Endothelial cell of umbilical vein (primary cell): ENCODE data around the gene PRKCZ. TPM values are rescaled to one million over a fixed set of nuclear protein-coding genes. Genes with fewer than 3 reads are reported as not detected.

Experiments used
- BruUV-seq: library from RNA; stranded (reverse); fragments of 400-500 nt; replicated peaks from 2 replicates; lab custom pipeline; 2021; lab: Mats Ljungman, UMichigan
- CTCF ChIA-PET: fragments of 300-600, 350-600 bp; sonication (Branson Sonifier 250); formaldehyde crosslinking; loops from one replicate; lab custom pipeline; 2021; ENCODE audit warnings: antibody characterized with exemption, inconsistent platforms; lab: Charles Lee
- POLR2A ChIA-PET: fragments of 300-600, 350-600 bp; sonication (Branson Sonifier 250); formaldehyde crosslinking; loops from one replicate; lab custom pipeline; 2021; ENCODE audit warnings: antibody characterized with exemption, inconsistent platforms; lab: Charles Lee
- DNase-seq: peaks from one replicate; pipeline ENCODE4 v3.0.0-alpha.2; 2011; ENCODE audit warnings: low read depth, low spot score
- FAIRE-seq: peaks from 2 replicates; lab custom pipeline; 2011; peaks lifted over from hg19 to GRCh38; lab: Jason Lieb, UNC
- H2AFZ ChIP-seq: 2 replicates; pipeline ENCODE4 v1.6.0; 2012; ENCODE audit warnings: low read depth, low read length, control low read depth, inconsistent platforms
- H3K27ac ChIP-seq: 2 replicates; pipeline ENCODE4 v1.5.1; 2011; ENCODE audit warnings: low read depth, mild to moderate bottlenecking, control low read depth, low read length, moderate library complexity; ENCODE audit not compliant: insufficient read depth
- H3K27me3 ChIP-seq, 2 experiments: 2 replicates each; pipeline versions ENCODE4 v1.6.0 to v1.6.1; 2011; ENCODE audit warnings: low read length in 2 of 2, mixed read lengths in 1 of 2; ENCODE audit not compliant: control insufficient read depth in 2 of 2, insufficient read depth in 2 of 2
- H3K36me3 ChIP-seq, 2 experiments: 2 replicates in 1 of 2; 3 replicates in 1 of 2; pipeline ENCODE4 v1.5.1; 2011; ENCODE audit warnings: low read length in 2 of 2, mild to moderate bottlenecking in 1 of 2, moderate library complexity in 1 of 2; ENCODE audit not compliant: control insufficient read depth in 2 of 2, insufficient read depth in 2 of 2; ENCODE audit errors: extremely low read depth in 1 of 2
- H3K4me1 ChIP-seq: 3 replicates; pipeline ENCODE4 v1.5.1; 2011; ENCODE audit warnings: mild to moderate bottlenecking, low read length; ENCODE audit not compliant: control insufficient read depth, insufficient read depth; ENCODE audit errors: extremely low read depth
- H3K4me2 ChIP-seq: 2 replicates; pipeline ENCODE4 v1.6.1; 2011; ENCODE audit warnings: low read length, control low read depth, mixed read lengths; ENCODE audit not compliant: insufficient read depth
- H3K4me3 ChIP-seq, 3 experiments: fragments of 200-600 bp in 1 of 3; sonication (generic), shearing (Covaris generic) in 1 of 3; replicated peaks in 1 of 3; 2 replicates each; pipeline ENCODE4 v1.5.1; 2011 to 2016; ENCODE audit warnings: control low read depth in 3 of 3, low read length in 3 of 3, mild to moderate bottlenecking in 2 of 3, inconsistent platforms in 1 of 3, low read depth in 1 of 3, moderate library complexity in 1 of 3; ENCODE audit not compliant: insufficient read depth in 1 of 3
- H3K79me2 ChIP-seq: 2 replicates; pipeline ENCODE4 v1.6.0; 2012; ENCODE audit warnings: low read length, inconsistent platforms; ENCODE audit not compliant: control insufficient read depth, insufficient read depth
- H3K9ac ChIP-seq: replicated peaks from 2 replicates; pipeline ENCODE3; 2011; ENCODE audit warnings: low read length, control low read depth; ENCODE audit not compliant: insufficient read depth; ENCODE audit errors: extremely low read depth
- H3K9me1 ChIP-seq: replicated peaks from 3 replicates; pipeline ENCODE4 v1.6.0; 2011; ENCODE audit warnings: mild to moderate bottlenecking, low read length; ENCODE audit not compliant: control insufficient read depth, insufficient read depth; ENCODE audit errors: extremely low read depth
- H3K9me3 ChIP-seq: replicated peaks from 2 replicates; pipeline ENCODE4 v1.5.1; 2012; ENCODE audit warnings: low read length, inconsistent platforms; ENCODE audit not compliant: control insufficient read depth, insufficient read depth
- H4K20me1 ChIP-seq: replicated peaks from 2 replicates; pipeline ENCODE3; 2011; ENCODE audit warnings: mild to moderate bottlenecking, low read length; ENCODE audit not compliant: control insufficient read depth, insufficient read depth; ENCODE audit errors: extremely low read depth
- EZH2 ChIP-seq: IDR thresholded peaks from 2 replicates; pipeline ENCODE4 v1.6.1; 2012; ENCODE audit warnings: borderline replicate concordance, low read depth, mild to moderate bottlenecking, moderate library complexity, low read length, inconsistent platforms; ENCODE audit not compliant: severe bottlenecking
- FOS ChIP-seq: IDR thresholded peaks from 2 replicates; pipeline ENCODE4 v1.6.1; 2011; ENCODE audit warnings: mild to moderate bottlenecking, low read length, moderate library complexity, borderline replicate concordance; ENCODE audit not compliant: insufficient read depth
- GATA2 ChIP-seq: IDR thresholded peaks from 2 replicates; pipeline ENCODE4 v1.7.0; 2011; ENCODE audit warnings: low read depth, mild to moderate bottlenecking, moderate library complexity, mixed read lengths, low read length; ENCODE audit not compliant: insufficient read length, insufficient read depth
- JUN ChIP-seq: IDR thresholded peaks from 2 replicates; pipeline ENCODE4 v1.6.1; 2011; ENCODE audit warnings: borderline replicate concordance, low read depth; ENCODE audit not compliant: insufficient read length, insufficient read depth
- MYC ChIP-seq: IDR thresholded peaks from one replicate; pipeline ENCODE4 v1.6.1; 2011; ENCODE audit warnings: mild to moderate bottlenecking, low read depth, low read length
- POLR2A ChIP-seq: IDR thresholded peaks from 2 replicates; pipeline ENCODE4 v1.6.1; 2012; ENCODE audit warnings: low read depth, mild to moderate bottlenecking, control low read depth, low read length
- POLR2AphosphoS5 ChIP-seq: IDR thresholded peaks from 2 replicates; pipeline ENCODE4 v1.6.1; 2012; ENCODE audit warnings: low read depth, mild to moderate bottlenecking, control low read depth, low read length, moderate library complexity; ENCODE audit not compliant: insufficient read depth
- dilution Hi-C: fragments of 300-500 bp; cut with MboI; formaldehyde crosslinking; loops from one replicate; pipeline ENCODE4 v1.15.0; 2019; ENCODE audit warnings: low sequenced_read_pairs; ENCODE audit not compliant: extremely low pct_ligation_motif_present
- intact Hi-C: fragments of 100-400 bp; cut with micrococcal nuclease; formaldehyde crosslinking; loops from one replicate; pipeline ENCODE4 v1.10.0; 2022
- polyA plus RNA-seq, 4 experiments: library from polyadenylated mRNA; depleted of rRNA in 3 of 4; stranded (reverse) in 3 of 4; unstranded in 1 of 4; fragments of >200 nt; gene quantifications; 2 replicates each; pipeline versions ENCODE4 v1.2.1 to v1.2.3, GENCODE V29; 2011 to 2012; ENCODE audit warnings: missing spikeins in 1 of 4
- total RNA-seq: library from RNA; stranded (reverse); gene quantifications from 2 replicates; pipeline ENCODE4 v1.2.3, GENCODE V29; 2021
- TF ChIP-seq, protein P1 (sequence below), 2 donors: IDR thresholded peaks; 1 replicate in 1 of 2; 2 replicates in 1 of 2; pipeline ENCODE4 v1.5.1; 2011; ENCODE audit warnings: low read length in 2 of 2, mild to moderate bottlenecking in 2 of 2, moderate library complexity in 2 of 2, control low read depth in 1 of 2, inconsistent platforms in 1 of 2, low read depth in 1 of 2; ENCODE audit not compliant: insufficient read depth in 1 of 2; ENCODE audit errors: extremely low read depth in 1 of 2
- TF ChIP-seq, protein P2 (sequence below): IDR thresholded peaks from 2 replicates; pipeline ENCODE4 v1.6.1; 2011; ENCODE audit not compliant: insufficient read depth, insufficient read length

Gene PRKCZ
- total and polyA plus RNA-seq, 2 donors (not counting 3 experiments of a cell fraction or from before 2014, with no cell fraction given) = 0.22 to 1.7 TPM

GRCh38 chr1:2175681-2176454 lies 125.7 kb downstream of the PRKCZ start:
- H3K36me3 ChIP-seq = no peaks in the 10 kb centered on the region
- TF ChIP-seq JUN (no peak), POLR2A (no peak), MYC (no peak), GATA2 (no peak), EZH2 (no peak), FOS (no peak), POLR2AphosphoS5 (no peak)
- TF ChIP-seq, protein P1, sequence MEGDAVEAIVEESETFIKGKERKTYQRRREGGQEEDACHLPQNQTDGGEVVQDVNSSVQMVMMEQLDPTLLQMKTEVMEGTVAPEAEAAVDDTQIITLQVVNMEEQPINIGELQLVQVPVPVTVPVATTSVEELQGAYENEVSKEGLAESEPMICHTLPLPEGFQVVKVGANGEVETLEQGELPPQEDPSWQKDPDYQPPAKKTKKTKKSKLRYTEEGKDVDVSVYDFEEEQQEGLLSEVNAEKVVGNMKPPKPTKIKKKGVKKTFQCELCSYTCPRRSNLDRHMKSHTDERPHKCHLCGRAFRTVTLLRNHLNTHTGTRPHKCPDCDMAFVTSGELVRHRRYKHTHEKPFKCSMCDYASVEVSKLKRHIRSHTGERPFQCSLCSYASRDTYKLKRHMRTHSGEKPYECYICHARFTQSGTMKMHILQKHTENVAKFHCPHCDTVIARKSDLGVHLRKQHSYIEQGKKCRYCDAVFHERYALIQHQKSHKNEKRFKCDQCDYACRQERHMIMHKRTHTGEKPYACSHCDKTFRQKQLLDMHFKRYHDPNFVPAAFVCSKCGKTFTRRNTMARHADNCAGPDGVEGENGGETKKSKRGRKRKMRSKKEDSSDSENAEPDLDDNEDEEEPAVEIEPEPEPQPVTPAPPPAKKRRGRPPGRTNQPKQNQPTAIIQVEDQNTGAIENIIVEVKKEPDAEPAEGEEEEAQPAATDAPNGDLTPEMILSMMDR (IDR thresholded peaks at IDR 0.05; ENCODE audit: extremely low read depth in 1 of 2, insufficient read depth in 1 of 2, low read depth in 1 of 2, low read length in 2 of 2) = no peak
- TF ChIP-seq, protein P2, sequence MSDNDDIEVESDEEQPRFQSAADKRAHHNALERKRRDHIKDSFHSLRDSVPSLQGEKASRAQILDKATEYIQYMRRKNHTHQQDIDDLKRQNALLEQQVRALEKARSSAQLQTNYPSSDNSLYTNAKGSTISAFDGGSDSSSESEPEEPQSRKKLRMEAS = no peak
- BruUV-seq = no TSS peak
- no peaks in the 10 kb centered on the region for H3K9me1 ChIP-seq
- dilution Hi-C loops = no loop called here
- no peaks in the 10 kb centered on the region for H3K79me2 ChIP-seq
- ChIA-PET CTCF (interaction anchor here (0.9 to 4.0 kb wide), 8 partner anchors 12 to 205 kb away, joined by 4 to 54 read pairs (median 21); partner anchors contain the start of gene FAAP20), POLR2A (no interaction called here)
- no peak overlapping the region for H3K9ac ChIP-seq
- H3K4me3 ChIP-seq = no peak overlapping the region
- H3K27me3 ChIP-seq = no peaks in the 10 kb centered on the region
- H3K4me2 ChIP-seq = no peak overlapping the region
- no peaks in the 10 kb centered on the region for H3K9me3 ChIP-seq
- intact Hi-C loops = loop anchor here (2.0 kb wide), 1 partner anchor 43 kb away; no protein-coding TSS in a partner anchor
- H2AFZ ChIP-seq = no peak overlapping the region
- no peaks in the 10 kb centered on the region for H3K4me1 ChIP-seq
- no peak overlapping the region for H3K27ac ChIP-seq
- H4K20me1 ChIP-seq = no peaks in the 10 kb centered on the region
- FAIRE-seq (no peak), DNase-seq (no peak)
